Right lobe of liver (tissue), 6 donors: Measurements from ENCODE around the gene ITPK1. TPM values are rescaled to one million over a fixed set of nuclear protein-coding genes. Genes with fewer than 3 reads are reported as not detected.

Experiments
- ATAC-seq, 4 donors: fragments of 200-7000 bp; cut with Tn5 transposase; one replicate each; pipeline ENCODE4 v1.9.1; 2020; ENCODE audit warnings: mild to moderate bottlenecking in 4 of 4, moderate library complexity in 4 of 4
- DNase-seq, 3 donors: peaks; one replicate each; pipeline ENCODE4 v3.0.0-alpha.2; 2020
- H3K27ac ChIP-seq, 3 donors: fragments of 200-600 bp; one replicate each; pipeline ENCODE4 v1.8.0; 2022
- H3K27me3 ChIP-seq, 2 donors: fragments of 200-600 bp; one replicate each; pipeline ENCODE4 v1.8.0; 2022
- H3K36me3 ChIP-seq, 4 donors: fragments of 200-600 bp; sonication (generic) in 1 of 4; one replicate each; pipeline versions ENCODE4 v1.5.1 to v1.8.0; 2017 to 2022; ENCODE audit warnings: control low read depth in 1 of 4
- H3K4me1 ChIP-seq, 4 donors: fragments of 200-600 bp; sonication (generic) in 1 of 4; one replicate each; pipeline versions ENCODE4 v1.5.1 to v1.8.0; 2017 to 2022; ENCODE audit warnings: control low read depth in 1 of 4
- H3K4me3 ChIP-seq, 3 donors: fragments of 200-600 bp; one replicate each; pipeline ENCODE4 v1.8.0; 2022
- H3K9me3 ChIP-seq, 4 donors: fragments of 200-600 bp; sonication (generic) in 1 of 4; one replicate each; pipeline versions ENCODE4 v1.5.1 to v1.8.0; 2017 to 2022; ENCODE audit warnings: control low read depth in 1 of 4
- CTCF ChIP-seq, 4 donors: fragments of 200-600 bp in 3 of 4; fragments of 450-650 bp in 1 of 4; IDR thresholded peaks; one replicate each; pipeline versions ENCODE4 v1.5.1 to v1.8.0; 2016 to 2022; ENCODE audit warnings: antibody characterized with exemption in 4 of 4, mild to moderate bottlenecking in 2 of 4
- POLR2A ChIP-seq: fragments of 450-650 bp; IDR thresholded peaks from one replicate; pipeline ENCODE4 v1.6.1; 2017; ENCODE audit warnings: antibody characterized with exemption, mild to moderate bottlenecking
- WGBS: methylation state at CpG from one replicate; pipeline ENCODE4 v1.1.6; 2018; ENCODE audit warnings: low coverage, low lambda C conversion rate; ENCODE audit not compliant: insufficient coverage; ENCODE audit errors: missing lambda C conversion rate; 5-methylcytosine and 5-hydroxymethylcytosine counted together
- intact Hi-C, 2 donors: fragments of 100-400 bp; cut with DNase I; formaldehyde crosslinking; loops; one replicate each; pipeline versions ENCODE4 v1.11.2 to v1.14.1; 2022
- total RNA-seq, 6 experiments: library from RNA; depleted of rRNA in 2 of 6; stranded (reverse); fragments of >200 nt in 2 of 6; fragmentation: NEBNext Ultra II Directional in 3 of 6; extraction: Animal tissue kit (Norgen Biotek cat#: 25700) in 3 of 6; gene quantifications; one replicate each; pipeline versions ENCODE4 v1.1.0 to v1.2.4, GENCODE V29; 2016 to 2023
- donor health status: DM: no; HTN: yes; CAD: no.
- donor health status: DM: no; HTN: no; CAD: no.
- donor health status: DM: no; HTN: no; CAD: no.
- donor health status: DM: no; HTN: yes; CAD: no.
- donor health status: DM: no; HTN: yes; CAD: no.

Gene ITPK1
- total RNA-seq, 6 experiments from 2014 or later = 28.4 to 61.0 (median 40.0) TPM

DNA sequence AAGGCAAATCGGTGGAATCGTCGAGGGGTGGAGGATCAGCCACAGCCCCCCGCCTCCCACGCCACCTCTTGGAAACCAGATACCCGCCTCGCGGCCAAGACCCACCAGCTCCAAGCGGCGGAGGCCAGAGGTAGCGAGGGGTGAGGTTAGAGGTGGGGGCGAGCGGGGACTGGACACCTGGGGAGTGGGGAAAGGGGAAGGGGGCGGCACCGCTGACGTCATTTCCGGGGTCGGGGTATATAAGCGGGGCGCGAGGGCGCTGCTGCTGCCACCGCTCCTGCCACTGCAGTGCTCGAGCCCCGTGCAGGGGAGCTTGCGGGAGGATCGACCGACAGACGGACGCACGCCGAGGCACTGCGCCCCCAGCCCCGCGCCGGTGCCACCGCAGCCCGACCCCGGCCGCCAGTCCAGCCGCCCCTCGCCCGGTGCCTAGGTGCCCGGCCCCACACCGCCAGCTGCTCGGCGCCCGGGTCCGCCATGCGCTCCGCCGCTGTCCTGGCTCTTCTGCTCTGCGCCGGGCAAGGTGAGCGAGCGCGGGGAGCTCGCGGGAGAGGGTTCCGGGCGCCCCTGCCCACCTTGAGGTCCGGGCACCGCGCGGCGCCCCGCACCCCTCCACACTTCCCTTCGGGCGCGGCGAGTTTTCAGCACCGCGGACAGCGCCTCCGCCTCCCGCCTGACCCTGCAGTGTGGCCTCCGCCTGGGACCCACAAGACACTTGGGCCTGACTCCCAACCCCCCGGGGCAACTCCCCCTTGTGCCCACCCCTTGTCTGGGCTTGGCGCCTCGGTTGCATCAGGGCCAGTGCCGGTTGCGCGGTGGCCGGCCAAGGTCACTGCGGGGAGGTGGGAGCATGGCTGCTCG, 192.6 kb downstream of the ITPK1 start, which contains the start of gene CHGA:
Gene CHGA (plus strand): TSS at position 268 of the 861 bp plus-strand sequence. CDS start 210 bp downstream, at position 478.
- no peaks in the 10 kb centered on the region for H3K27me3 ChIP-seq
- intact Hi-C loops = no loop called here
- H3K4me3 ChIP-seq = no peak within 1 kb of the TSS
- DNase-seq (peak in 1 of 3 donors; percentile 49), ATAC-seq (peak; percentile 60 to 81 (median 66))
- H3K36me3 ChIP-seq = no peaks in the 10 kb centered on the region
- no peaks in the 10 kb centered on the region for H3K9me3 ChIP-seq
- no peak for TF ChIP-seq POLR2A
- TF ChIP-seq CTCF (IDR thresholded peaks at IDR 0.05) = no peak
- no peak within 1 kb of the TSS for H3K27ac ChIP-seq
- peaks cover 0 to 4% (median 0%) of the 10 kb centered on the region in 4 donors for H3K4me1 ChIP-seq
- WGBS = 7% methylated on average over 19 of the region's 86 CpGs

- no peaks in the 10 kb centered on the region for H3K9me3 ChIP-seq
- H3K27ac ChIP-seq = no peak overlapping the region
- TF ChIP-seq CTCF (IDR thresholded peaks at IDR 0.05) = no peak
- TF ChIP-seq POLR2A = no peak
- H3K4me1 ChIP-seq = peaks cover 0 to 4% (median 0%) of the 10 kb centered on the region in 4 donors
- 44% methylated on average over 3 of the region's 4 CpGs for WGBS
- ATAC-seq (no peak), DNase-seq (no peak)
- no peaks in the 10 kb centered on the region for H3K27me3 ChIP-seq
- intact Hi-C loops = no loop called here
- H3K36me3 ChIP-seq = no peaks in the 10 kb centered on the region
- no peak overlapping the region for H3K4me3 ChIP-seq
Measured at GRCh38 chr14:92922155-92922735, 193.5 kb downstream of the ITPK1 start.

GRCh38 chr14:92920001-92920400, 195.7 kb downstream of the ITPK1 start:
- WGBS = 91% methylated on average over 12 of the region's 15 CpGs

DNA sequence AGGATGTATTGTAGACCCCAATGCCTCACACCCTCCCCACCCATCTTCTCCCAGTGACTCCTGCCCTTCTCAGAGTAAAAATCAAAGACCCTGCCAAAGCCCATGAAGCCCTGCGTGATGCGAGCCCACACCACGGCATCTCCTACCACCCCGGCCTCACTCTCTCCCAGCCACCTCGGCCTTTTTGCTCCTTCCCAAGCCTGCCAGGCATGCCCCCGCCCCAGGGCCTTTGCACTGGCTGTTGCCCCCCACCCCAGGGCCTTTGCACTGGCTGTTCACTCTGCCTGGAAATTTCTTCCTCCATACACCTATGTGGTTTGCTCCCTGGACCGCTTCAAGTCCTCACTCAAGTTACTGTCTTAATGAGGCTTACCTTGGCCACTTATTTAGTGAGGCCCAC, 197.8 kb downstream of the ITPK1 start:
- no peaks in the 10 kb centered on the region for H3K27me3 ChIP-seq
- TF ChIP-seq POLR2A = no peak
- TF ChIP-seq CTCF (IDR thresholded peaks at IDR 0.05) = no peak
- H3K27ac ChIP-seq = no peak overlapping the region
- intact Hi-C loops = no loop called here
- H3K4me3 ChIP-seq = no peak overlapping the region
- ATAC-seq (no peak), DNase-seq (no peak)
- 59% methylated on average over 7 of the region's 7 CpGs for WGBS
- no peaks in the 10 kb centered on the region for H3K9me3 ChIP-seq
- H3K4me1 ChIP-seq = peaks cover 0 to under 1% (median 0%) of the 10 kb centered on the region in 4 donors
- no peaks in the 10 kb centered on the region for H3K36me3 ChIP-seq

More at GRCh38 chr14:92920001-92920400, 195.7 kb downstream of the ITPK1 start:
- ATAC-seq = no peak
- peaks cover 0 to 4% (median 0%) of the 10 kb centered on the region in 4 donors for H3K4me1 ChIP-seq
- no peaks in the 10 kb centered on the region for H3K9me3 ChIP-seq
- TF ChIP-seq CTCF (IDR thresholded peaks at IDR 0.05) = no peak
- TF ChIP-seq POLR2A = no peak
- no peak overlapping the region for H3K27ac ChIP-seq
- no peak for DNase-seq
- no peaks in the 10 kb centered on the region for H3K27me3 ChIP-seq
- H3K4me3 ChIP-seq = no peak overlapping the region
- intact Hi-C loops = no loop called here
- no peaks in the 10 kb centered on the region for H3K36me3 ChIP-seq
